Upper lobe of left lung (tissue), 6 donors: Measurements from ENCODE around the gene NAPB. TPM values are rescaled to one million over a fixed set of nuclear protein-coding genes. Genes with fewer than 3 reads are reported as not detected.

Experiments
- ATAC-seq, 2 donors: fragments of 200-7000 bp; cut with Tn5 transposase; one replicate each; pipeline ENCODE4 v1.9.1; 2022; ENCODE audit warnings: mild to moderate bottlenecking in 2 of 2, moderate library complexity in 2 of 2; ENCODE audit not compliant: low FRiP score in 2 of 2
- DNase-seq, 2 donors: peaks; one replicate each; pipeline ENCODE4 v3.0.0-alpha.2; 2019 to 2020
- H3K27ac ChIP-seq, 4 donors: fragments of 200-600 bp; sonication (generic); one replicate each; pipeline ENCODE4 v1.5.1; 2016 to 2019
- H3K27me3 ChIP-seq, 4 donors: fragments of 200-600 bp; sonication (generic); one replicate each; pipeline ENCODE4 v1.5.1; 2017 to 2019
- H3K36me3 ChIP-seq, 4 donors: fragments of 200-600 bp; sonication (generic); one replicate each; pipeline ENCODE4 v1.5.1; 2016 to 2019
- H3K4me1 ChIP-seq, 4 donors: fragments of 200-600 bp; sonication (generic); one replicate each; pipeline ENCODE4 v1.5.1; 2018 to 2019
- H3K4me3 ChIP-seq, 4 donors: fragments of 200-600 bp; sonication (generic); one replicate each; pipeline ENCODE4 v1.5.1; 2017 to 2019; ENCODE audit warnings: mild to moderate bottlenecking in 2 of 4, moderate library complexity in 1 of 4
- H3K9me3 ChIP-seq, 4 donors: fragments of 200-600 bp; sonication (generic); one replicate each; pipeline ENCODE4 v1.5.1; 2018 to 2019
- EP300 ChIP-seq, 4 donors: sonication (generic); formaldehyde crosslinking; IDR thresholded peaks; one replicate each; pipeline ENCODE4 v1.5.1; 2017; ENCODE audit warnings: antibody characterized with exemption in 4 of 4, control low read depth in 2 of 4
- POLR2A ChIP-seq, 4 donors: fragments of 450-650 bp; IDR thresholded peaks; one replicate each; pipeline ENCODE4 v1.5.1; 2016 to 2017; ENCODE audit warnings: antibody characterized with exemption in 4 of 4, mild to moderate bottlenecking in 2 of 4
- POLR2AphosphoS5 ChIP-seq, 2 donors: sonication (generic); formaldehyde crosslinking; IDR thresholded peaks; one replicate each; pipeline ENCODE4 v1.5.1; 2017; ENCODE audit warnings: antibody characterized with exemption in 2 of 2
- WGBS, 2 donors: methylation state at CpG; one replicate each; pipeline ENCODE4 v1.1.5; 2017 to 2018; 5-methylcytosine and 5-hydroxymethylcytosine counted together
- small RNA-seq, 4 donors: library from RNA; depleted of rRNA; stranded (forward); fragments of <200 nt; gene quantifications; one replicate each; pipeline ENCODE3, GENCODE V24; 2016
- total RNA-seq, 6 donors: library from RNA; depleted of rRNA in 4 of 6; stranded (reverse); fragments of >200 nt in 4 of 6; gene quantifications; one replicate each; pipeline versions ENCODE4 v1.1.0 to v1.2.1, GENCODE V29; 2016 to 2021
- TF ChIP-seq, protein P1 (sequence below), 6 experiments: fragments of 450-650 bp in 4 of 6; fragments of 200-600 bp in 2 of 6; sonication (generic) in 2 of 6; IDR thresholded peaks; one replicate each; pipeline ENCODE4 v1.5.1; 2016 to 2019; ENCODE audit warnings: antibody characterized with exemption in 6 of 6
- donor health status: DM: no; HTN: no; CAD: no; lungs with moderate emphysema.
- donor health status: DM: no; HTN: yes; CAD: no; lungs with severe emphysema.

Gene NAPB
- total RNA-seq, 6 donors from 2014 or later: 9.7 to 27.7 (median 11.1) TPM

DNA sequence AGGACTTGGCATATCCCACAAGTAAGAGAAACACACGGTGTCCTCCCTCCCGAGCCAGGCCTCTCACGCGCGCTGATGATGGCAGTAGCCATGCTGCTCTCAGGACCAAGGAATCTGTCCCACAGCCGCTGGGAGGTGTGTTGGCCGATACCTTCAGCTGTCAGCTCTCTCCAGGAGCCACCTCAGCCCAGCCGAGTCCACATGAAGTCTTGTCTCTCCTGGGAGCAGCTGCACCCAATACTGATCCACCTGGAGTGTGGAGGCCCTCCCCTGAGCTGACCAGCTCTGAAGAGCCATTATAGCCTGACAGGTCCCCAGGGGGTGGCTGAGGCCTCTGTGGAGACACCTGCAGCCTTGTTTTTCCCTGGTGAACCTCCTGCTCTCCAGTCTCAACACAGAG lies 94.5 kb downstream of the NAPB start:
- TF ChIP-seq POLR2A (IDR thresholded peaks at IDR 0.05): no peak
- no peak for TF ChIP-seq POLR2AphosphoS5 (IDR thresholded peaks at IDR 0.05)
- Histone ChIP-seq H3K27ac (no peak overlapping the region), H3K27me3 (no peaks in the 10 kb centered on the region), H3K4me3 (no peak overlapping the region), H3K36me3 (no peaks in the 10 kb centered on the region), H3K4me1 (no peaks in the 10 kb centered on the region), H3K9me3 (no peaks in the 10 kb centered on the region)
- ATAC-seq (no peak), DNase-seq (peak in 1 of 2 donors; percentile 30)
- WGBS, 2 donors: 96 to 97% methylated on average over 3 to 8 of the region's 8 CpGs

GRCh38 chr20:23325107-23325506 lies 96.2 kb downstream of the NAPB start:
- Histone ChIP-seq H3K36me3 (no peaks in the 10 kb centered on the region), H3K4me3 (no peak overlapping the region), H3K27me3 (no peaks in the 10 kb centered on the region), H3K27ac (no peak overlapping the region), H3K9me3 (no peaks in the 10 kb centered on the region), H3K4me1 (no peaks in the 10 kb centered on the region)
- DNase-seq (no peak), ATAC-seq (no peak)
- TF ChIP-seq POLR2AphosphoS5 (IDR thresholded peaks at IDR 0.05) (no peak), POLR2A (IDR thresholded peaks at IDR 0.05) (no peak), EP300 (IDR thresholded peaks at IDR 0.05) (no peak)
- TF ChIP-seq, protein P1, sequence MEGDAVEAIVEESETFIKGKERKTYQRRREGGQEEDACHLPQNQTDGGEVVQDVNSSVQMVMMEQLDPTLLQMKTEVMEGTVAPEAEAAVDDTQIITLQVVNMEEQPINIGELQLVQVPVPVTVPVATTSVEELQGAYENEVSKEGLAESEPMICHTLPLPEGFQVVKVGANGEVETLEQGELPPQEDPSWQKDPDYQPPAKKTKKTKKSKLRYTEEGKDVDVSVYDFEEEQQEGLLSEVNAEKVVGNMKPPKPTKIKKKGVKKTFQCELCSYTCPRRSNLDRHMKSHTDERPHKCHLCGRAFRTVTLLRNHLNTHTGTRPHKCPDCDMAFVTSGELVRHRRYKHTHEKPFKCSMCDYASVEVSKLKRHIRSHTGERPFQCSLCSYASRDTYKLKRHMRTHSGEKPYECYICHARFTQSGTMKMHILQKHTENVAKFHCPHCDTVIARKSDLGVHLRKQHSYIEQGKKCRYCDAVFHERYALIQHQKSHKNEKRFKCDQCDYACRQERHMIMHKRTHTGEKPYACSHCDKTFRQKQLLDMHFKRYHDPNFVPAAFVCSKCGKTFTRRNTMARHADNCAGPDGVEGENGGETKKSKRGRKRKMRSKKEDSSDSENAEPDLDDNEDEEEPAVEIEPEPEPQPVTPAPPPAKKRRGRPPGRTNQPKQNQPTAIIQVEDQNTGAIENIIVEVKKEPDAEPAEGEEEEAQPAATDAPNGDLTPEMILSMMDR (IDR thresholded peaks at IDR 0.05): no peak
- 81 to 82% methylated on average over 3 of the region's 3 CpGs for WGBS, 2 donors

Small RNAs within 50 kb of the gene (small RNA-seq; reads per million reads assigned to genes)
- gene RF00019 (0 reads per million in 4 donors), gene RNA5SP479 (0 reads per million in 4 donors)

Other genes starting within 250 kb of the NAPB start
- 10 to 100 TPM in 5 of 6 donors, 1 to 10 TPM in 1; 7.3 to 39.4 (median 17.9) TPM for gene NXT1, start 70.7 kb downstream of the NAPB start, total RNA-seq
- gene GZF1, start 59.3 kb downstream of the NAPB start, total RNA-seq: 10 to 100 TPM; 14.1 to 32.5 (median 25.6) TPM
- gene CSTL1, start 18.2 kb upstream of the NAPB start, total RNA-seq: not detected
- not detected for gene CST11, start 31.4 kb upstream of the NAPB start, total RNA-seq
- not detected for gene CST8, start 69.6 kb upstream of the NAPB start, total RNA-seq
- gene CST9L, start 147.0 kb upstream of the NAPB start, total RNA-seq: not detected
- not detected for gene CST9, start 184.4 kb upstream of the NAPB start, total RNA-seq
- 1,000 to 10,000 TPM in 3 of 6 donors, 100 to 1,000 TPM in 3; 201 to 1,402 (median 970) TPM for gene CST3, start 216.5 kb upstream of the NAPB start, total RNA-seq